Dedifferentiated amniotic fluid mesenchymal stem cell (primary cell): ENCODE results near the gene GRAMD4.

ENCODE experiments used
- DNase-seq: peaks from one replicate; pipeline ENCODE4 v3.0.0-alpha.2; 2016; ENCODE audit errors: extremely low spot score

Gene GRAMD4

GRCh38 chr22:46619830-46620501 lies at the start of gene GRAMD4:
Gene GRAMD4 (plus strand): TSS chr22:46620386. CDS start chr22:46626800, 6,414 bp downstream.
- no peak for DNase-seq

GRCh38 chr22:46571642-46572250 lies 48.4 kb upstream of the GRAMD4 start:
- DNase-seq = no peak

- DNase-seq = no peak
These were observed 47.0 kb upstream of the GRAMD4 start for GRCh38 chr22:46572911-46573780.

- no peak for DNase-seq
These were observed 46.3 kb upstream of the GRAMD4 start for GRCh38 chr22:46573781-46574437.

GRCh38 chr22:46574438-46574992 lies 45.7 kb upstream of the GRAMD4 start:
- no peak for DNase-seq

GRCh38 chr22:46574993-46575910 lies 44.9 kb upstream of the GRAMD4 start:
- DNase-seq = no peak

GRCh38 chr22:46575911-46576555 lies 44.2 kb upstream of the GRAMD4 start:
- no peak for DNase-seq

- peak; percentile 19 for DNase-seq
These were observed 43.4 kb upstream of the GRAMD4 start for GRCh38 chr22:46576556-46577367.

- DNase-seq = no peak
These were observed 42.6 kb upstream of the GRAMD4 start for GRCh38 chr22:46577368-46578249.

- no peak for DNase-seq
These were observed 41.8 kb upstream of the GRAMD4 start for GRCh38 chr22:46578251-46578823.

- DNase-seq = no peak
These were observed 41.2 kb upstream of the GRAMD4 start for GRCh38 chr22:46578824-46579561.

- DNase-seq = no peak
These were observed 40.3 kb upstream of the GRAMD4 start for GRCh38 chr22:46579751-46580449.

GRCh38 chr22:46580940-46581537 lies 39.1 kb upstream of the GRAMD4 start:
- no peak for DNase-seq

GRCh38 chr22:46581538-46582244 lies 38.5 kb upstream of the GRAMD4 start:
- no peak for DNase-seq

GRCh38 chr22:46582281-46582933 lies 37.8 kb upstream of the GRAMD4 start:
- DNase-seq = no peak
